Measurements from ENCODE around the gene AATF. TPM values are rescaled to one million over a fixed set of nuclear protein-coding genes. Genes with fewer than 3 reads are reported as not detected.

Gene AATF
- total and polyA plus RNA-seq, 9 donors, result 28.5 to 73.6 (median 42.5) TPM

GRCh38 chr17:36977568-36977967 lies 28.8 kb downstream of the AATF start:
- Histone ChIP-seq H3K27me3 (no peaks in the 10 kb centered on the region), H3K9me3 (no peaks in the 10 kb centered on the region), H3K4me1 (ENCODE audit: insufficient read depth) (no peaks in the 10 kb centered on the region), H3K36me3 (no peaks in the 10 kb centered on the region), H3K27ac (no peak overlapping the region), H3K4me3 (no peak overlapping the region)
- intact Hi-C loops (cut with DNase I), result no loop called here
- TF ChIP-seq CTCF (IDR thresholded peaks at IDR 0.05), result no peak
- no peak for TF ChIP-seq POLR2A (IDR thresholded peaks at IDR 0.05)
- no peak for TF ChIP-seq EP300 (IDR thresholded peaks at IDR 0.05)
- no peak for DNase-seq
- WGBS, 3 donors, result 95 to 97% (median 95%) methylated on average over 2 of the region's 2 CpGs

GRCh38 chr17:36978810-36979564 lies 30.2 kb downstream of the AATF start:
- DNase-seq, result no peak
- Histone ChIP-seq H3K36me3 (no peaks in the 10 kb centered on the region), H3K4me1 (ENCODE audit: insufficient read depth) (no peaks in the 10 kb centered on the region), H3K9me3 (no peaks in the 10 kb centered on the region), H3K4me3 (no peak overlapping the region), H3K27ac (no peak overlapping the region), H3K27me3 (no peaks in the 10 kb centered on the region)
- 82 to 83% (median 83%) methylated on average over 11 of the region's 11 CpGs for WGBS, 3 donors
- no peak for TF ChIP-seq EP300 (IDR thresholded peaks at IDR 0.05)
- TF ChIP-seq POLR2A (IDR thresholded peaks at IDR 0.05), result no peak
- no peak for TF ChIP-seq CTCF (IDR thresholded peaks at IDR 0.05)
- intact Hi-C loops (cut with DNase I), result no loop called here

- Histone ChIP-seq H3K27me3 (no peaks in the 10 kb centered on the region), H3K4me1 (ENCODE audit: insufficient read depth) (no peaks in the 10 kb centered on the region), H3K27ac (no peak overlapping the region), H3K4me3 (no peak overlapping the region), H3K36me3 (no peaks in the 10 kb centered on the region), H3K9me3 (no peaks in the 10 kb centered on the region)
- no peak for TF ChIP-seq CTCF (IDR thresholded peaks at IDR 0.05)
- TF ChIP-seq EP300 (IDR thresholded peaks at IDR 0.05), result no peak
- no peak for TF ChIP-seq POLR2A (IDR thresholded peaks at IDR 0.05)
- WGBS, 3 donors, result 82 to 91% (median 91%) methylated on average over 4 of the region's 4 CpGs
- intact Hi-C loops (cut with DNase I), result no loop called here
- no peak for DNase-seq
Measured at GRCh38 chr17:36979565-36979941, 30.8 kb downstream of the AATF start.

GRCh38 chr17:36980280-36980761 lies 31.6 kb downstream of the AATF start:
- Histone ChIP-seq H3K4me1 (ENCODE audit: insufficient read depth) (no peaks in the 10 kb centered on the region), H3K27me3 (no peaks in the 10 kb centered on the region), H3K36me3 (no peaks in the 10 kb centered on the region), H3K9me3 (no peaks in the 10 kb centered on the region), H3K27ac (no peak overlapping the region), H3K4me3 (no peak overlapping the region)
- 24 to 40% (median 25%) methylated on average over 2 of the region's 2 CpGs for WGBS, 3 donors
- DNase-seq, result no peak
- no peak for TF ChIP-seq CTCF (IDR thresholded peaks at IDR 0.05)
- TF ChIP-seq POLR2A (IDR thresholded peaks at IDR 0.05), result no peak
- no peak for TF ChIP-seq EP300 (IDR thresholded peaks at IDR 0.05)
- intact Hi-C loops (cut with DNase I), result no loop called here

All from ovary (tissue), 9 donors.